Right kidney (tissue), 1 donor: ENCODE measurements around the gene TAOK1.
"Not testable (repeated sequence)": the region's sequence is repeated elsewhere in the genome, so short reads cannot be mapped to it uniquely, and the experiment has no call there.

Source experiments
- DNase-seq: peaks from one replicate; pipeline ENCODE4 v3.0.0-alpha.2; 2016

TAOK1 gene

GRCh38 chr17:29449865-29450671, 59.9 kb downstream of the TAOK1 start:
- no peak for DNase-seq

- DNase-seq = no peak
Measured at GRCh38 chr17:29451121-29451742, 61.1 kb downstream of the TAOK1 start.

GRCh38 chr17:29458066-29458465, 67.9 kb downstream of the TAOK1 start:
- DNase-seq = no peak

GRCh38 chr17:29461483-29462206, 71.5 kb downstream of the TAOK1 start:
- no peak for DNase-seq

- no peak for DNase-seq
Measured at GRCh38 chr17:29469276-29469675, 79.1 kb downstream of the TAOK1 start.

GRCh38 chr17:29473437-29473836, 83.3 kb downstream of the TAOK1 start:
- DNase-seq = not testable (repeated sequence)

DNA sequence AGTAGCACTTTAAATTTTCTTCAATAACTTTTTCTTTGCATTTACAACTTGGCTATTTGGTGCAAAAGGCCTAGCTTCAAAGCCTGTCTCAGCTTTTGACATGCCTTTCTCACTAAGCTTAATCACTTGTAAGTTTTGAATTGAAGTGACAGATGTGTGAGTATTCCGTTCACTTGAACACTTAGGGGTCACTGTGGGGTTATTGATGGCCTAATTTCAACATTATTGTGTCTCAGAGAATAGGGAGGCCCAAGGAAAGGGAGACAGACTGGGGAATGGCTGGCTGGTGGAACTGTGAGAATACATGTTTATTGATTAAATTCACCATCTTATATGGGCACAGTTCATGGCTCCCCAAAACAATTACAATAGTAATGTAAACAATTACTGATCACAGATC, 84.1 kb downstream of the TAOK1 start:
- no peak for DNase-seq

DNA sequence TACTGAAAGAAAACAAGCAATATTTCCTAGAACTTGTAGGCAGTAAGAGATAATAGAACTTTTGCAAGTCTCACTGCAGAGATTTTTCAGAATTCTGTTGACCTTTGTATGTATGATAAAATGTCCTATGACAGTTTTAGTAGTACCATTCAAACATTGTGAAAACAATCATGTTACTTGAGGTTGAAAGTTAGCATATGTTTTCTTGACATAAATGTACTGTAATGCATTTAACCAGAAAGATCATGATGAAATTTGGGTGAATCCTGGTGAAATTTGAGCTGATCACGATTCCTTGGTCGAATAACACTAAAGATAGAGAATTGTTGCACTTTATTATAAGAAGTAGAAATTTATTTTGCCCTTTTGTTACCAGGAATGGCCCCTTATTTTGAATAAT, 85.7 kb downstream of the TAOK1 start:
- DNase-seq = no peak

- DNase-seq = not testable (repeated sequence)
Measured at GRCh38 chr17:29480249-29480928, 90.2 kb downstream of the TAOK1 start.

DNA sequence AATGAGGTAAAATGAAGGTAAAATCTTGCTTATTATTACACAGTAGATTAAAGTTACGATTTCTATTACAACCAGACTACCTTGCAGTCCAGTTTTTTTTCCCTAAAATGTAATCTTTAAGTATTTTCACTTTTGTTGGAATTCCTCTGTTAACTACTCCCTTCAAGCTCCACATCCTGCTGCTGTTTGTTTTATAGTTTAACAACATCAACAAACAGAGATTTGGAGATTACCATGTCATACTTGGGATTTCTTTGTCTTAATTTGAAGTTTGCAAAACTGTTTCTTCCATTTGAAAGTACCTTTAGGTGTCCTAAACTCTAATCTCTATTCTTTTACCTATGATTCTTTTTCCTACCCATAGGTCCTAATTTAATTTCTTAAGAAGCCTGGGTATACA, 93.3 kb downstream of the TAOK1 start:
- DNase-seq = no peak

GRCh38 chr17:29495011-29495410, 104.8 kb downstream of the TAOK1 start:
- no peak for DNase-seq

DNA sequence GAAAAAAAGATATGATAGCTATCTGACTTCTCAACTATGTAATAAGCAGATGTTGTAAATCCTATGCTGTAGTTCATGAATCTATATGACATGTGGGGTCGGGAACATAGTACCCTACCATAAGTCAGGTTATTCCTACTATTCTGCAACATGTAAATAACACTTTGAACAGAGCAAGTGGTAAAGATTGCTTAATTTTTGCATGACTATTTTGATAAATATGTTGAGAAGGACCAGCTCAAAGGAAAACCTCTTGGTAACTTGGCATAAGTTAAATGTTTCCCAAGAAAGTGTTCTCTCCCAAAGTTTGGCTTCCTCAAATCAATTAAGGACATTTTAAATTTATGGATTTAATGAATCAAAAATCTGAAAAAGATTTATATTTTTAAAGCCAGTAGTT, 114.5 kb downstream of the TAOK1 start:
- DNase-seq = no peak

DNA sequence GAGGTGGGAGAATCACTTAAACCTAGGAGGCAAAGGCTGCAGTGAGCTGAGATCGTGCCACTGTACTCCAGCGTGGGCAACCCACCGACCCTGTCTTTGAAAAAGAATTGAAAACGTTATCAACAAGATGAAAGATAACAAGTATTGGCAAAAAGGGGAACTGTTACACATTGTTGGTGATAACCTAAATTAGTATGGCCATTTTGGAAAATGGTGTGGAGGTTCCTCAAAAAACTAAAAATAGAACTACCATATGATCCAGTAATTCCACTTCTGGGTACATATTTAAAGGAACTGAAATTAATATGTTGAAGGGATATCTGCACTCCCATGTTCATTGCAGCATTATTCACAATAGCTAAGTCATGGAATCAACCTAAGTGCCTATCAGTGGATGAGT, 115.7 kb downstream of the TAOK1 start:
- no peak for DNase-seq

GRCh38 chr17:29510953-29511352, 120.8 kb downstream of the TAOK1 start:
- no peak for DNase-seq

- no peak for DNase-seq
Measured at GRCh38 chr17:29514792-29515191, 124.6 kb downstream of the TAOK1 start.

GRCh38 chr17:29518359-29518758, 128.2 kb downstream of the TAOK1 start:
- no peak for DNase-seq

DNA sequence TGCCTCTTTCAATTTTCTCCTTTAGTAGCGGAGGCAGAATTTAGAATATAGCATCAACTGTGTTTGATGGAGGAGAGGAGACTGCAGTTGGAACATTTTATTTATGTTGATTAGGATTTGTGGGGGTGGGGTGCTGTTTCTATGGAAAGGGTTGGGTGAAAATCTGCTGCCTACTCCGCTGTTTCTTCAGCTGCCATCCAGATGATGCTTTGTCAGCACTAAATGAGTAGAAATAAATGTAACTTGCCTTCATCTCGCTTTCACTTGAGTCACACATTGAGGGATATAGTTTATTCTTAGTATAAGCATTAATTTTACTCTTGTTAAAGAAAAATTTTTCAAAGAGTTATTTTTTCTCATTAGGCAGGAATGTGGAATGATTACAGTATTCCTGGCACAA, 134.5 kb downstream of the TAOK1 start:
- DNase-seq = no peak

- DNase-seq = no peak
Measured at GRCh38 chr17:29526322-29526721, 136.2 kb downstream of the TAOK1 start.

DNA sequence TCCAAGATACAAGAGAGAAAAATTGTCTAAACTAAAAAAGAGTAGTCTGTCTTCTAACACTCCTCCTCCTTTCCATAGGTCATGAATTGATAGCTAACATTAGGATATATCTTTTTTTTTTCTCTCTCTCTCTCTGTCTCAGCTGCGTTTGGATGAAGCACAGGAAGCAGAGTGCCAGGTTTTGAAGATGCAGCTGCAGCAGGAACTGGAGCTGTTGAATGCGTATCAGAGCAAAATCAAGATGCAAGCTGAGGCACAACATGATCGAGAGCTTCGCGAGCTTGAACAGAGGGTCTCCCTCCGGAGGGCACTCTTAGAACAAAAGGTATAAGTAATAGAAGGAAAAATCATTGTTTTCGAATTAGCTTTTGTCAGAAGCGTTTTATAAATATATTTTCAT, 143.8 kb downstream of the TAOK1 start:
- no peak for DNase-seq

DNA sequence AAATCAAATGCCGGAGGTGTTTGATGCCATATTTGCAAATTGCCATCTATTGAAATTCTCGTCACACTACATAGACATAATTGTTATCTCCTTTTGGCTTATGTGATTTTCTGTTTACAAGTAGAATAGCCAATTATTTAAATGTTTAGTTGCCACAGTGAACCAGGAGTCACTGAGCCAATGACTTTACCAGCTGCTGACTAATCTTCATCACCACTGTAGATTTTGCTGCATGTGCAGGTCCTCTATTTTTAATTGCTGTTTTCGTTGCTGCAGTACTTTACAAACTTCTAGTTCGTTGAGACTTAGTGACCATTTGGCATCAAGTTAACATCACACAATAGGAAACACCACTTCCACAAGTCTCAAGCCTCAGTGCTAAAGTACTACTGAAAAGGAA, 153.9 kb downstream of the TAOK1 start:
- no peak for DNase-seq

GRCh38 chr17:29546085-29546484, 155.9 kb downstream of the TAOK1 start:
- DNase-seq = no peak

- no peak for DNase-seq
Measured at GRCh38 chr17:29546830-29547229, 156.7 kb downstream of the TAOK1 start.
